ENCODE results near the gene SYNJ2.

Gene SYNJ2

DNA sequence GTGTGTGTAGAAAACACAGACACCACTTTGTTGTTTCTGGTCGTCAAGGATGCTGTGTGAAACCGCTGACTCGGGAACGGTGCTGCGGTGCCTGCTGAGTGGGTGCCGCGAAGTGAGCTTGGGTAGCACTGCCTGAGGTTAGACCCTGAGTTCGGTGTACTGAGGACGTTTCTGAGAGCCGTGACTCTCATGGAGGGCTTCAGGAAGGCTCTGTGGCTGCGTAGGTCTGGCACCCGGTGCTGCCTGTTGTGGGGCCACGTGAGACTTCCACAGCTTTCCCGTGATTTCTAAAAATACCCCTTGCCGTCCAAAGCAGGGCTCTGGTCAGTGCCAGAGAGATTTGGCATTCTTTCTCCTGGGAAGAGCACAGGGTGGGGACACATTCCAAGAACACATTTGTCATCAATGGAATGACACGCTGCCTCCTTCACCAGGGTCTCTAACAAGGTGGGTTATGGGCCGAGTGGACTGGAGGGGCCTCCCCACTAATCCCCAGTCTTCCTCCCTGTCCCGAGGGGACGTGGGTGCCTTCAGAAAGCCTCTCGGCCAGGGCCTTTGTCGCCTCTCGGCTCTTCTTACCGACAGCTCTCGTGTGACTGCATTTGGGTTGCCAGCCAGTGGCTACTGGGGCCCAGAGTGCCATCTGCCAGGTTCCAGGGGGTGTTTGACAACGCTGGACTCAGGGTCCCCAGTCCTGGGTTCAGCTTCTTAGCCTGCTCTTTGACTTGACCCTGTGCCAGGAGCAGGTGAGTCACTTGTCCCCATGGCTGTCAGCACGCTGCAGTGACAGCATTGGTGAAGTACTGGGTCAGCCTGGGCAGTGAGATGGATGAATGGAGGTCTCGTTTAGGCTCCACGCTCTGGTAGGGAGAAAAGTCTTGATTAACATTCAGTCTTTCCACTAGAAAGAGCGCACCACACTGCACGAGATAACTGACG, 62.2 kb downstream of the SYNJ2 start:
- Histone ChIP-seq H4K20me1 (peaks cover 0 to 21% (median 0%) of the 10 kb centered on the region in 11 experiments; a peak in 1 of 22 replicates), H3K27me3 (peaks cover 0 to 21% (median 0%) of the 10 kb centered on the region in 11 experiments; a peak in 3 of 22 replicates), H3K4me2 (peak overlapping the region in 7 of 11 experiments; percentile 22 to 54 (median 36); a peak in 12 of 22 replicates), H3K36me3 (peaks cover 0 to 3% (median 0%) of the 10 kb centered on the region in 11 experiments; a peak in 1 of 22 replicates), H3K9me3 (replicated peaks in 1 of 11) (no peaks in the 10 kb centered on the region), H3K4me1 (peaks cover 10 to 33% (median 29%) of the 10 kb centered on the region in 10 experiments), H3K27ac (0 out of 22 replicates have a peak overlapping the region, but pooled peaks of 1 of the 11 experiments have one; percentile 12), H3K9ac (no peak overlapping the region), H3K4me3 (no peak overlapping the region)
- TF ChIP-seq Cebpa-rat (IDR thresholded peaks at IDR 0.05) = no peak

DNA sequence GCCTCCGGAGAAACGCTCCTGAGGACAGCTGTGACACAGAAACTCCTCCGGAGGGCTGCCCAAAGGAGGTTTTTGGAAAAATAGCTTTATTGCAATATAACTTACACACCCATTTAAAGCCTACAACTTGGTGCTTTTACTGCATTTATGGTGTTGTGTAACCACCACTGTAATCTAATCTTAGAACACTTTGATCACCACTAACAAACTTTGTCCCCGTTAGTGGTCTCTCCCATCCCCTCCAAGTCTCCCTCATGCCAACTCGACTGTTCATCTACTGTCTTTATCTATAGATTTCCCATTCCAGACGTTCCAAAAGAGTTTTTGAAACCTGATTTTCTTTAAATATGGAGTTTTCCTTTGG, 62.8 kb downstream of the SYNJ2 start:
- H3K27ac ChIP-seq = no peak overlapping the region
- H3K36me3 ChIP-seq = peaks cover 0 to 3% (median 0%) of the 10 kb centered on the region in 11 experiments; a peak in 1 of 22 replicates
- H3K9ac ChIP-seq = no peak overlapping the region
- H3K4me2 ChIP-seq = peak overlapping the region in 7 of 11 experiments; percentile 22 to 54 (median 36); a peak in 12 of 22 replicates
- peaks cover 0 to 23% (median 0%) of the 10 kb centered on the region in 11 experiments; a peak in 2 of 22 replicates for H4K20me1 ChIP-seq
- H3K9me3 ChIP-seq (replicated peaks in 1 of 11) = no peaks in the 10 kb centered on the region
- peaks cover 0 to 27% (median 0%) of the 10 kb centered on the region in 11 experiments; a peak in 3 of 22 replicates for H3K27me3 ChIP-seq
- peaks cover 10 to 31% (median 25%) of the 10 kb centered on the region in 10 experiments for H3K4me1 ChIP-seq
- no peak overlapping the region for H3K4me3 ChIP-seq
- no peak for TF ChIP-seq Cebpa-rat (IDR thresholded peaks at IDR 0.05)

- Histone ChIP-seq H3K27ac (no peak overlapping the region), H3K27me3 (peaks cover 0 to 42% (median 0%) of the 10 kb centered on the region in 11 experiments; a peak in 4 of 22 replicates), H3K36me3 (peaks cover 0 to 3% (median 0%) of the 10 kb centered on the region in 11 experiments; a peak in 1 of 22 replicates), H4K20me1 (peaks cover 0 to 15% (median 0%) of the 10 kb centered on the region in 11 experiments; a peak in 2 of 22 replicates), H3K9ac (no peak overlapping the region), H3K4me2 (no peak overlapping the region), H3K9me3 (replicated peaks in 1 of 11) (no peaks in the 10 kb centered on the region), H3K4me1 (peaks cover 0 to 24% (median 9%) of the 10 kb centered on the region in 10 experiments; a peak in 17 of 20 replicates), H3K4me3 (no peak overlapping the region)
- TF ChIP-seq Cebpa-rat (IDR thresholded peaks at IDR 0.05) = no peak
Observed at GRCh38 chr6:158046201-158047126, 64.8 kb downstream of the SYNJ2 start.

GRCh38 chr6:158047127-158047518, 65.5 kb downstream of the SYNJ2 start:
- Histone ChIP-seq H3K4me3 (no peak overlapping the region), H3K4me2 (no peak overlapping the region), H3K9me3 (replicated peaks in 1 of 11) (no peaks in the 10 kb centered on the region), H3K27ac (no peak overlapping the region), H3K27me3 (peaks cover 0 to 48% (median 0%) of the 10 kb centered on the region in 11 experiments; a peak in 4 of 22 replicates), H3K36me3 (peaks cover 0 to 3% (median 0%) of the 10 kb centered on the region in 11 experiments; a peak in 1 of 22 replicates), H4K20me1 (peaks cover 0 to 15% (median 0%) of the 10 kb centered on the region in 11 experiments; a peak in 2 of 22 replicates), H3K9ac (no peak overlapping the region), H3K4me1 (peaks cover 0 to 24% (median 9%) of the 10 kb centered on the region in 10 experiments; a peak in 16 of 20 replicates)
- no peak for TF ChIP-seq Cebpa-rat (IDR thresholded peaks at IDR 0.05)

DNA sequence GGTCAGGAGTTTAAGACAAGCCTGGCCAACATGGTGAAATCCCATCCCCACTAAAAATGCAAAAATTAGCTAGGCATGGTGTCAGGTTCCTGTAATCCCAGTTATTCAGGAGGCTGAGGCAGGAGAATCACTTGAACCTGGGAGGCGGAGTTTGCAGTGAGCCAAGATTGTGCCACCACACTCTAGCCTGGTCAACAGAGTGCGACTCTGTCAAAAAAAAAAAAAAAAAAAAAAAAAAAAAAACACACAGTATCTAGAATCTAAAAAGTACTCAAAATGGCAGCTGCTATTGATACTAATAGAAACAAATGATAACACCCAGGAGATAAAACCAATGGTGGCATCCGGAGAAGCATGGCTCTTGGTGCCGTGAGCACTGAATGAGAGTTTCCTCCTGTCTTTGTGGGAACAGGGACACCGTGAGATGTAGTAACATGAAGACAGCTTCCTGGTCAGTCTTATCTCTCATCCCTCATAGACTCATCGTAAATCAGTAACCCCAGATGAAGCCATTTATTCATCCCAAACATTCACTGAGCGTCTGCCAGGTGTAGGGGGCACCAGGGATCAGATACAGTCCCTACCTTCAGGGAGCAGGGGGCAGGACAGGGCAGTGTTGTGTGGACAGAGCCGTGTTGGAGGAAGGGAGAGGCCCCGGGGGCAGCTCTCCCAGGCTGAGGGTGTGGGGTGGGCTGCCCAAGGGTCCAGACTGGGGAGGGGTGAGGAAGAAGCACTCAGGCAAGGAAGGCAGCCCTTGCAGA, 66.1 kb downstream of the SYNJ2 start:
- Histone ChIP-seq H3K9me3 (replicated peaks in 1 of 11) (no peaks in the 10 kb centered on the region), H3K36me3 (peaks cover 0 to 3% (median 0%) of the 10 kb centered on the region in 11 experiments; a peak in 1 of 22 replicates), H3K4me2 (no peak overlapping the region), H3K4me1 (peaks cover 0 to 24% (median 9%) of the 10 kb centered on the region in 10 experiments; a peak in 14 of 20 replicates), H3K27ac (no peak overlapping the region), H3K4me3 (no peak overlapping the region), H3K9ac (no peak overlapping the region), H3K27me3 (peaks cover 0 to 55% (median 0%) of the 10 kb centered on the region in 11 experiments; a peak in 4 of 22 replicates), H4K20me1 (peaks cover 0 to 15% (median 0%) of the 10 kb centered on the region in 11 experiments; a peak in 2 of 22 replicates)
- no peak for TF ChIP-seq Cebpa-rat (IDR thresholded peaks at IDR 0.05)

DNA sequence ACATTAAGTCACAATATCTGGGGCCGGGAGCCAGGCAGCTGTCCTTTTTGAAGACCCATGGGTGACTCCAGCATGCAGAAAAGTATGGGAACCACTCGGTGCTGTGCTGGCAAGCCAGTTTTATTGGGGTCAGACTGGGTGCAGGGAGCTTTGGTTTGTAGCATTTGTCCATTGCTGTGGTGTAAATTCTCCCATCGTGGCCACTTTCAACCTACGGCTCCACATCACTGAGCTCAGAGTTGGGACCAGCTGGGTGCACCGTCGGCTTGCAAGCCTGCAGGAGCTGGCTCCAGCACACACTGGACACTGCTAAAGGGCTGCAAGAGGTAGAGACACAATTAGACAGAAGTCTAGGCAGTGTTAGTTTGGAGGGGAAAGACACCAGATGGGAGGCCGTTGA, 66.9 kb downstream of the SYNJ2 start:
- peaks cover 0 to 24% (median 9%) of the 10 kb centered on the region in 10 experiments; a peak in 14 of 20 replicates for H3K4me1 ChIP-seq
- TF ChIP-seq Cebpa-rat (IDR thresholded peaks at IDR 0.05) = no peak
- H3K27me3 ChIP-seq = peaks cover 0 to 60% (median 0%) of the 10 kb centered on the region in 11 experiments; a peak in 4 of 22 replicates
- H3K4me3 ChIP-seq = no peak overlapping the region
- H4K20me1 ChIP-seq = peaks cover 0 to 15% (median 0%) of the 10 kb centered on the region in 11 experiments; a peak in 2 of 22 replicates
- H3K4me2 ChIP-seq = no peak overlapping the region
- H3K9me3 ChIP-seq (replicated peaks in 1 of 11) = no peaks in the 10 kb centered on the region
- peaks cover 0 to 3% (median 0%) of the 10 kb centered on the region in 11 experiments; a peak in 1 of 22 replicates for H3K36me3 ChIP-seq
- H3K9ac ChIP-seq = no peak overlapping the region
- H3K27ac ChIP-seq = no peak overlapping the region

DNA sequence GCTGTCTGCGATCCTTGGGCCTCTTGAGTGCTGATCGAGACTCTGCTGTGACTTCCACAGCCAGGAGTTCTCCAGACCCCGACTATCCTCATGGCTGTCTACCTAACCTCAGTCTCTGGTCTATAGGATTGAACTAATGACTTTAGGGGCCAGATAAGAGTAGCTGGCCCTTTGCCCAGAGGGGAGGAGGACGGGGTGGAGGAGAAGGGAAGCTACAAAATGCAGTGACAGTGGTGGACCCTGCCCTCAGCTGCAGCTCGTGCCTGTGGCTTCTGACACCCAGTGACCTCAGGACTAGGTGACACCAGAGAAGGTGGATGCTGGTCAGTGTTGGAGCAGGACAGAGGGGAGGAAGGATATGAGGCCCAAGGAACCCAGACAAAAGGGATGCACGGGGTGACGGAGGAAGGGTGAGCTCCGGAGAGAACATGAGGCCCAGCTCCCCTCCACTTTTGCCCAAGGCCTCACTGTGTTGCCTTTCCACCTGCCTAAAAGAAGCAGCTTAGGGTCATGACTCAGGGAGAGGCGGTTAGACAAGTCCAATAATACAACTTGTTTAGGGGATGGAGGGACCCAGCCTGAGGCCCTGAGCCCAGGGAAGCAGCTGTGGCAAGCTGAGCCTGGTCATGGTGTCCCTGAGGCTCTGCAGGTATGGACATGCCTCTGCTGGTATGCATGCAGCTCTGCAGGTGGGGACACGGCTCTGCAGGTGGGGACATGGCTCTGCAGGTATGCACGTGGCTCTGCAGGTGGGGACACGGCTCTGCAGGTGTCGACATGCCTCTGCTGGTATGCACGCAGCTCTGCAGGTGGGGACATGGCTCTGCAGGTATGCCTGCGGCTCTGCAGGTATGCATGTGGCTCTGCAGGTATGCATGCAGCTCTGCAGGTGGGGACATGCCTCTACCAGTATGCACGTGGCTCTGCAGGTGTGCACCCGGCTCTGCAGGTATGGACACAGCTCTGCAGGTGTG, 67.7 kb downstream of the SYNJ2 start:
- no peak overlapping the region for H3K4me3 ChIP-seq
- no peak for TF ChIP-seq Cebpa-rat (IDR thresholded peaks at IDR 0.05)
- no peak overlapping the region for H3K9ac ChIP-seq
- H4K20me1 ChIP-seq = peaks cover 0 to 15% (median 0%) of the 10 kb centered on the region in 11 experiments; a peak in 2 of 22 replicates
- no peaks in the 10 kb centered on the region for H3K9me3 ChIP-seq (replicated peaks in 1 of 11)
- H3K36me3 ChIP-seq = 0 out of 22 replicates have a peak, but pooled peaks cover 0 to 3% (median 0%) of the 10 kb centered on the region in 11 experiments
- H3K27me3 ChIP-seq = peaks cover 0 to 57% (median 0%) of the 10 kb centered on the region in 11 experiments; a peak in 4 of 22 replicates
- H3K4me2 ChIP-seq = no peak overlapping the region
- H3K27ac ChIP-seq = no peak overlapping the region
- peaks cover 0 to 19% (median 4%) of the 10 kb centered on the region in 10 experiments; a peak in 14 of 20 replicates for H3K4me1 ChIP-seq

Measured in BLaER1 treated with 17β-estradiol and CSF1 and Interleukin-3, amounts not matched to agents 10 nM and 100 nM (cell line).